H7 (cell line): ENCODE data around the gene SNX24. TPM values are rescaled to one million over a fixed set of nuclear protein-coding genes. Genes with fewer than 3 reads are reported as not detected.

ENCODE experiments used
- DNase-seq: peaks from one replicate; pipeline ENCODE4 v3.0.0; 2012
- H3K27me3 ChIP-seq: 2 replicates; pipeline ENCODE4 v1.6.0; 2011; ENCODE audit warnings: mild to moderate bottlenecking, low read length; ENCODE audit not compliant: control insufficient read depth, insufficient read depth
- H3K36me3 ChIP-seq: replicated peaks from 2 replicates; pipeline ENCODE4 v1.5.1; 2011; ENCODE audit warnings: low read length; ENCODE audit not compliant: control insufficient read depth, insufficient read depth
- H3K4me3 ChIP-seq: 2 replicates; pipeline ENCODE4 v1.5.1; 2011; ENCODE audit warnings: low read depth, mild to moderate bottlenecking, control low read depth, low read length, moderate library complexity; ENCODE audit not compliant: insufficient read depth
- total RNA-seq: library from RNA; depleted of rRNA; stranded (reverse); fragments of >200 nt; shearing (Covaris generic); gene quantifications from 2 replicates; pipeline ENCODE4 v1.2.3, GENCODE V29; 2014; rRNA removed

The SNX24 gene
- 15.9 and 16.6 TPM in 2 replicates for total RNA-seq

DNA sequence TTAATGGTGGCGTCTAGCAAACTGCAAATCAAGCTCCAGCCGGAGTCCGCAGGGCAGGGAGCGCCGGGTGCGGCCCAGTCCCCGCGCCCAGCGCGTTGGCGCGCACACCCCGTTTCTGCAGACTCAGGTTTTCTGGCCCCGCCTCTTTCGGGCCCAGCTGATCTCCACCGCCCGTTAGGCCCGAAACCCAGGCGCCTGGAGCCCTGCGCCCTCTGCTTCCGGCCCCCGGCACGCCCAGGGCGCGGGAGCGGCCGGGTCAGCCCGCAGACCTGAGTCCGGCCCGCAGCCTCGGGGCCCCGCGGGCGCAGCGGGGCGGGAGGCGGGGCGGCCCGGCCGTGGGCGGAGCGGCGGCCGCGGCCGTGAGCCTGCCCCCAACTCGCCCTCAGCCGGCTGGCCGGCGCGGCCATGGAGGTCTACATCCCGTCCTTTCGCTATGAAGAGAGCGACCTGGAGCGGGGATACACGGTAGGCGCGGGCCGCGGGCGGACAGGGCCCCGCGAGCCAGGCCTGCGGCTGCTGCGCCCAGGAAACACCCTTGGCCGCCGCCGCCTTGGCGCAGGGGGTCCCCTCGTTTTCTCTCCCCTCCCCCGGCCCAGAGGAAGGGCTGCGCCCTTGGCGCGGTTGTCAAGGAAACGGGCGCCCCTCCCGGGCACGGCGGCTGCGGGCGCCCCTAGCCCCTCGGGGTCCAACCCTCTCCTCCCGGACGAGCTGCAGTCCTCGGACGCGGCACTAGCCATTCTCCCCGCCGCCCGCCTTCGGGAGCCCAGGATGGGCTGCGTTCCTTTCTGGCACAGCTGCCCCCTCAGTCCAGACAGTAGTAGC is at the start of gene SNX24:
TSS of gene SNX24 (plus strand) at position 385 of the 822 bp plus-strand sequence. CDS start at position 406, 21 bp downstream.
- Histone ChIP-seq H3K4me3 (peak within 1 kb of the TSS; percentile 81), H3K27me3 (no peaks in the 10 kb centered on the region; the same call in 1 of the 2 replicates), H3K36me3 (no peaks in the 10 kb centered on the region)
- DNase-seq, result peak; percentile 94

DNA sequence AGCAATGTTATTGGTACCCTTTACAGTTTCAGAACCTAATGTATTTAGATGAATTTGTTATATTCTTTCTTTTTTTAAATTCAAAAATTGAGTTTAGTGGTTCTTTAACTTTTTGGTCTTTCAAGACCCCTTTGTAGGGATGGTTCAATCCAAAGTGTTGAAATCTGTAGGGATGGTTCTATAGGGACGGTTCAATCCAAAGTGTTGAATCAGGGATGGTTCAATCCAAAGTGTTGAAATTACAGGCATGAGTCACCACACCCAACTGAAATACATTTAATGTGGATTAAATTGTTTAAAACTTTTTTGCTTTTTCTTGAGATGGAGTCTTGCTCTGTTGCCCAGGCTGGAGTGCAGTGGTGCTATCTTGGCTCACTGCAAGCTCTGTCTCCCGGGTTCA is 39.9 kb upstream of the SNX24 start:
- Histone ChIP-seq H3K27me3 (no peaks in the 10 kb centered on the region), H3K36me3 (no peaks in the 10 kb centered on the region; the same call in none of the 2 replicates), H3K4me3 (no peak overlapping the region)
- DNase-seq, result no peak

- Histone ChIP-seq H3K27me3 (no peaks in the 10 kb centered on the region), H3K4me3 (no peak overlapping the region), H3K36me3 (no peaks in the 10 kb centered on the region; the same call in none of the 2 replicates)
- DNase-seq, result no peak
These were observed 35.0 kb upstream of the SNX24 start for GRCh38 chr5:122810405-122810804.

DNA sequence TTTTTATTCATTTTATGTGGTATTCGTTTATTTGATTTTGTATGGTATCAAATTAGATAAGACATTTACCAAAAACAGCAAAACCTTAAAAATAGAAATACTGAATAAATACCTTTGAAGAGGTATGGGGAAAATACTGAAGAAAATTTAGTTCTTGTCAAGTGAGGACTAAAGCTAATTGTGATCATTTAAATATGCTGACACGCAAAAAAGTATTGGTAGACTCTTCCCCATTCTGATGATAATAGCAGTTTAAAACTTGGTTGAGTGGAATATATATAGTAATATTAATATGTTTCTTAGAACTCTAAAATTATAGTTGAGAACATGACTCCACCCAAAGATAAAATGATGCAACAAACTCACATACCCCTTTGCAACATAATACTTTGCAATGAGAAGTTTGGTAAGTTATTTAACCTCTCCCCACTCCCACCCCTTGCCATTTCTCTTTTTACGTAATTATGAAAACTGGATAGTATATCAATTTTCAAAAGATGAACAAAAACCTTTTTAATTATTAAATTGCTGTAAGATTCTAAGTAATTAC is 30.1 kb upstream of the SNX24 start:
- Histone ChIP-seq H3K4me3 (no peak overlapping the region), H3K27me3 (no peaks in the 10 kb centered on the region), H3K36me3 (peaks cover 2% of the 10 kb centered on the region; the same call in 1 of the 2 replicates)
- DNase-seq, result no peak

DNA sequence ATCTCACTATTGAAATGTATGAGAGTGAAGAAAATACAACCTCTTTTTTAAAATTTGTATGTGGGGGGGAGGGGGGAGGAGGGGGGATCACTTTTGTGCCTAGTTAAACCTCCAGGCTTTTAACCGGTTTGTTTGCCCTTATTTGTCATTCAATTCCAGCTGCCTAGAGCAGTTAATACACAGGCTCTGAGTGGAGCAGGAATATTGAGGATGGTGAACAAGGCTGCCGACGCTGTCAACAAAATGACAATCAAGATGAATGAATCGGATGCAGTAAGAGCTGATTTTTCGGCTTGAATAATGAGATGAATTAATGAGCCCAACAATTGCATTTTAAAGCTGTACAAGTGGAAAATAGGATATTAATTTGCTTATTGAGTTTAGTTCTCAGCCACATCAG is 28.7 kb upstream of the SNX24 start:
- H3K27me3 ChIP-seq, result no peaks in the 10 kb centered on the region
- peaks cover 2% of the 10 kb centered on the region; the same call in 1 of the 2 replicates for H3K36me3 ChIP-seq
- H3K4me3 ChIP-seq, result no peak overlapping the region
- peak; percentile 31 for DNase-seq

DNA sequence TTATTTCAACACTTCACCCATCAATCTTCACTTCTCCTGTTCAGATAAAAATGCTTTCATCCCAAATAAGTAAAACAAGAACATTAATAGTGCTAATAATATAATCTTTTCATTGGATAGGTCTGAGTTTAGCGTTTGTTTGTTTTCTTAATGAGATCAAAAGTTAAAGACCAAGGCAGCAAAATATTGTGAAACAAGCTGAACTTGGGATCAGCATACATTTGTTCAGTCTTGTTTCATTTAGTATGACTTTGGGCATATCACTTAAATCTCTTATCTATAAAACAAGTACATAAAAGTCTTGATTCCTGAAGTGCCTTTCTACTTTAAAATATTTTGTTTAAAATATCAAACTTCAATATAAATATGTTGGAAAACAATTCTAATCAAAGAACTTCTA is 13.4 kb upstream of the SNX24 start:
- Histone ChIP-seq H3K4me3 (no peak overlapping the region), H3K27me3 (no peaks in the 10 kb centered on the region; the same call in 1 of the 2 replicates), H3K36me3 (no peaks in the 10 kb centered on the region; the same call in 1 of the 2 replicates)
- no peak for DNase-seq

DNA sequence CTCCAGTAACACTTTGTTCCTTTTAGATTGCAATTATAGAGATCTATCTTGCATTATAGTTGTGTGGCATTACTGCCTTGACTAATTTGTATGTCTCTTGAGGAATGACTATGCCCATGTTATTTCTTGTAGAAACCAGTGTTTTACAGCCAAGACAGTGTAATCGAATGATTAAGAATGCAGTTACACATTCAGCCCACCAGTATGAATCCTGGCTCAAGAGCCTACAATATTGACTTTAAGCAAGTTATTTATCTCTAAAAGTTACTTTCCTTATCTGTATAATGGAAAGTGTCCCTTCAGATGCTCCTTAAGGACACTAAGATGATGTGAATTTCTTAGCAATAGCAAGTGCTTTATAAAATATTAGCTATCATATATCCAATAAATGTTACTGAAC is 9.7 kb upstream of the SNX24 start:
- no peak for DNase-seq

GRCh38 chr5:122836947-122837346 is 8.5 kb upstream of the SNX24 start:
- Histone ChIP-seq H3K27me3 (no peaks in the 10 kb centered on the region; the same call in 1 of the 2 replicates), H3K36me3 (no peaks in the 10 kb centered on the region), H3K4me3 (no peak overlapping the region)
- DNase-seq, result no peak

More for the DNA sequence above, 9.7 kb upstream of the SNX24 start:
- H3K36me3 ChIP-seq, result no peaks in the 10 kb centered on the region
- no peak overlapping the region for H3K4me3 ChIP-seq
- H3K27me3 ChIP-seq, result no peaks in the 10 kb centered on the region; the same call in 1 of the 2 replicates

DNA sequence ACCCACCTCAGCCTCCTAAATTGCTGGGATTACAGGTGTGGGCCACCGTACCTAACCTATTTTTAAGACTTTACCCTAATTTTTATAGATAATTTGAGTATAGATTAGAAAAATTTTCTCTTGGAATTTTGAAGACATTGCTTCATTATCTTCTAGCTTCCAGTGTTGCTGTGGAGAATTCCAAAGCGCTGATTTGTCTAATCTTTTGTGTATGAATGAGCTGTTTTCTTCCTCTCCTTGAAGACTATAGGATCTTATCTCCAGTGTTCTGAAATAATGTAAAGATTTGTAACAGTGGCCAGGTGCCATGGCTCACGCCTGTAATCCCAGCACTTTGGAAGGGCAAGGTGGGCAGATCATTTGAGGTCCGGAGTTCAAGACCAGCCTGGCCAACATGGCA is 5.7 kb upstream of the SNX24 start:
- no peaks in the 10 kb centered on the region; the same call in 1 of the 2 replicates for H3K27me3 ChIP-seq

DNA sequence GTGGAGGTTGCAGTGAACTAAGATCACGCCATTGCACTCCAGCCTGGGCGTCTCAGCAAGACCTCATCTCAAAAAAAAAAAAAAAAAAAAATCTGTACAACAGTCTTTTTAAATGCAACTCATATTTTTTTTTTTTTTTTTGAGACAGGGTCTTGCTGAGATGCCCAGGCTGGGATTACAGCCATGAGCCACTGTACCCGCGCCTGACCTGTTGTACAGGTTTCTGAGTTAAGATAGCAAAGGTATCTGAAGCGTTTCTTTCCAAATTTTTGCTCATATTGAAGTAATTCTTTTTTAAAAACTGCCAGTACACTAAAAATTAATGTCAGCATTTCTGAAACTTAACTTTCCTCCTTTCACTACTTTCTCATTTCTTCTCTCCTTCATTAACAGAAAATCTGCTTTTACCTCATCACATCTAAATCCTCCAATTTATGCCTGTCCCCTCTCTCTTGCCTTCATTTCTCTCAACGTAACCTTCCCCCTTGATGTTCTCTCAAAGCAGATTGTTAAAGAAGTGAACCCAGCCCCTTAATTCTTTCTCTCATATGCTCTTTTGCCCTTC is 3.3 kb upstream of the SNX24 start:
- no peak for DNase-seq
- no peak overlapping the region for H3K4me3 ChIP-seq
- no peaks in the 10 kb centered on the region; the same call in 1 of the 2 replicates for H3K27me3 ChIP-seq
- no peaks in the 10 kb centered on the region for H3K36me3 ChIP-seq

More for the DNA sequence above, 5.7 kb upstream of the SNX24 start:
- Histone ChIP-seq H3K36me3 (no peaks in the 10 kb centered on the region), H3K4me3 (no peak overlapping the region)
- DNase-seq, result no peak

DNA sequence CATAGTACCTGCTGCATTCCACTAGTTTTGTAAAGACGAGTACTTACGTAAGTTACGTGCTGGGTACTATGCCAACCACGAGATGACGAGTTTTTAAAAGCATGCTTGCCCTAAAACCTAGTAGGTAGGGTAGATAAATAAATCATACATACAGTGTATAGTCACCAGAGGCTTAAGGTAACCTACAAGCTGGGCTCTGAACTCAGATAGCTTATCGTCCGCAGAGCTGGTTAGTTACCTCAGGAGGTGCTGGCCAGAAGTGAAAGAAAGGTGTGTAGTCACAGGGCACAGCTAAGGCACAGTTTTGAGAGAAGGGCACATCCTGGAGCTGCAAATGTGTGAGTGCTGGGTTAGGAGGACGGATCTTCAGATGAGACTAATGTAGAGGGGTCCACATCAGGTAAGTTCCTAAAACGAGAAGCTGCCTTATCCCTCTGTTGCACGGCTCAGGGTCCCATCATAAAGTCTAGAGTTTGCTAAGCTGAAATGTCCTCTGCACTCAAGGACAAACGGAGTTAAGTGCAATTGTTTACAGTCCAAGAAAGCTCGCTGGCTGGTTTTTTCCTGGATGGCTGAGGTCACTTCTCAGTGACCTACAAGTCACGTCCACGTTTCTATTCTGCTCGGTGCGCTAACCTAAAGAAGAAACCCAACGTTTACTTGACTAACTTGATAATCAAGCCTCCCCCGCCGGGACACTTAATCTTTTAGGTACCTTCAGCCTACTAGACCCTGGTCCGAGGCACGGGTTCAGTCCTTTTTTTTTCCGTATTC is 1.1 kb upstream of the SNX24 start:
- H3K27me3 ChIP-seq, result no peaks in the 10 kb centered on the region; the same call in 1 of the 2 replicates
- DNase-seq, result no peak
- no peaks in the 10 kb centered on the region for H3K36me3 ChIP-seq
- peak overlapping the region; percentile 81 for H3K4me3 ChIP-seq

DNA sequence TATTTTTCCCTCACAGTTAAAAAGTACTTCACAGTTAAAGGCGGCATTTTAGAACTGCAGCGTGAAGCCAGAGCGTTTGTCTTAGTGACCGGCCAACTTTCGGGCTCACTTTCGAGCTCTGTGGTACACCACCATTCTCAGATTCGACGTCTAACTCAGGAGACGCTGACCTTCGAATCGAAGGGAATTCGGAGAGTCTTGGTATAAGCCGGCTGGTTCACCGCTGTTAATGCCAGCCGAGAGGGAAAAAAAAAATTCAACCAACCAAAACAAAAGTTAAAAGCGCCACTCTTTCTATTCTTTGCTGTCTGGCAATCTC is 544 bp upstream of the SNX24 start:
- Histone ChIP-seq H3K27me3 (no peaks in the 10 kb centered on the region; the same call in 1 of the 2 replicates), H3K4me3 (peak overlapping the region; percentile 81), H3K36me3 (no peaks in the 10 kb centered on the region)
- DNase-seq, result peak; percentile 36

DNA sequence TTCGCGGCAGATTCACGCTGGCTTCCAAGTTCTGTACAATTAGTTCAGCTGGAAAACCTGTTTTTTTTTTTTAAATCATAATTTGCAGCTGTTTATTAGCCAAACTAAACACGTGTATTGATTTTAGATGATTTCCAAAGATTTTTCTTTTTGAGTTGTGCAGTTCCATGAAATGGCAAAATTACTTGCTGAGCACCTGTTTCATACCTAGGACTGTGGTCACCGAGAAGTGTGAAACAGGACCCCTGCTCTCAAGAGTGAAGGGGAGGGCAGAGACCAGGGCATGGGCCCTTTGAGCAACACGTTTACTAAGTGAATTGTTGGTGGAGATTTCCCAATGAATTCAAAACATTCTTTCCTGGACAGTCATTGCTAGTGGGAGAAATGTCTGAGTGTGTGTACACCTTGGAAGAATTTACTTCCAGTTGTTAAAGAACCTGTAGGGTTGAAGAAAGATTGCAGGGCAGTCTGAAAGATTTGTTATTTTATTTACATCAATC is 688 bp downstream of the SNX24 start:
- peak; percentile 40 for DNase-seq
- Histone ChIP-seq H3K27me3 (no peaks in the 10 kb centered on the region; the same call in 1 of the 2 replicates), H3K36me3 (no peaks in the 10 kb centered on the region), H3K4me3 (peak overlapping the region; percentile 81)

- H3K4me3 ChIP-seq, result no peak overlapping the region
- H3K36me3 ChIP-seq, result no peaks in the 10 kb centered on the region
- no peak for DNase-seq
- H3K27me3 ChIP-seq, result no peaks in the 10 kb centered on the region; the same call in 1 of the 2 replicates
These were observed 2.3 kb downstream of the SNX24 start for GRCh38 chr5:122847687-122848081.
